Left hindlimb (tissue), 1 donor: ENCODE measurements around the gene OR52B6.
"Not testable (repeated sequence)": the region's sequence is repeated elsewhere in the genome, so short reads cannot be mapped to it uniquely, and the experiment has no call there.

Experiments
- DNase-seq: peaks from one replicate; pipeline ENCODE4 v3.0.0-alpha.2; 2018

OR52B6 gene, protein sequence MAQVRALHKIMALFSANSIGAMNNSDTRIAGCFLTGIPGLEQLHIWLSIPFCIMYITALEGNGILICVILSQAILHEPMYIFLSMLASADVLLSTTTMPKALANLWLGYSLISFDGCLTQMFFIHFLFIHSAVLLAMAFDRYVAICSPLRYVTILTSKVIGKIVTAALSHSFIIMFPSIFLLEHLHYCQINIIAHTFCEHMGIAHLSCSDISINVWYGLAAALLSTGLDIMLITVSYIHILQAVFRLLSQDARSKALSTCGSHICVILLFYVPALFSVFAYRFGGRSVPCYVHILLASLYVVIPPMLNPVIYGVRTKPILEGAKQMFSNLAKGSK

DNA sequence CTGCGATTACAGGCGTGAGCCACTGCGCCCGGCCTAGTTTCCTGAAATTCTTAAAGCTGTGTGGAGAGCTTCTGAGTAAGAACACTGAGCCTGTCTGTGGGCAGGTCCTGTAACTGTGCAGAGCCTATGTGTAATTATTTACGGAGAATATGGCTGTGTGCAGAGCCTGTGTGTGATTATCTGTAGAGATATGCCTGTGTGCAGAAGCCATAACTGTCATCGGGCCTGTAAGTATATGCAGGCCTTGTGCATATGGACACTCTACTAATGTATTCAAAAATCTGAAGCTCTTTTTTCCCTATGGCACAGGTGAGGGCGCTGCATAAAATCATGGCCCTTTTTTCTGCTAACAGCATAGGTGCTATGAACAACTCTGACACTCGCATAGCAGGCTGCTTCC lies at the start of gene OR52B6:
Gene OR52B6 (plus strand): TSS at position 301 of the 400 bp plus-strand sequence. CDS start 0 bp downstream, at position 301.
- DNase-seq: no peak

DNA sequence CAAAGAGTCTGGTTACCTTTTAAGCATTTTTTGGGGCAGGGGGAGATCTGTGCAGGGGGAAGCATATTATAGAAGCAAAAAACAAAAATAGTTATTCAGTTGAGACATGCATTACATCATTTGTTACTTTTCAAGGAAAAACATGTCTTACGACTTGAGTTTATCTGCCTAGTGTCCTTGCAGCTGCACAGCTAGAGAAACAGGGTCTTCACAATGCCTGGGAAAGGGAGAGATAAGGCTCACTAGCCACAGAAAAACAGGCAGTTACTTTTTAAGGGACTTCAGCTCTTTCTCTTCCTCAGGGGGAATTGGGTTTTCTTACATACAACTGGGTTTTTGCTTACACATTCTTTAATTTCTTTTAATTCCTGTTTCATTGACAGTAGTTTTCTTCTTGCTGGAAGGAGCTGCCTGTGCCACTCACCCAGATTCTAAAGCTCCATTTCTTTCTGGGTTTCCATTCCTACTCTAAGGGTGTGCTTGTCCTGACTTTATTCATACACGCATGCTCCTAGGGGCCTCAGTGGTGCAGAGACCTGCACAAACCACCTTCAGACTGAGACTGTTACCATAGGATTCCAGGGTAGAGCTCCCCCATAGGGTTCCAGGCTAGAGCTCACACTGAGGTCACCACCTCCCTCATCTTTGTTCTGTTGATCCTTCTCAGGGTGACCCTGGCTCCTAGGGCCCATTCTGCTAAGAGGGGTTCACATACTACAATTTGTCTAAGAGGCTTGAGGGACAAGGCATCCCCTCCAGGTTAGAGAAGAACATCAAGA lies 49.4 kb upstream of the OR52B6 start:
- DNase-seq: no peak

DNA sequence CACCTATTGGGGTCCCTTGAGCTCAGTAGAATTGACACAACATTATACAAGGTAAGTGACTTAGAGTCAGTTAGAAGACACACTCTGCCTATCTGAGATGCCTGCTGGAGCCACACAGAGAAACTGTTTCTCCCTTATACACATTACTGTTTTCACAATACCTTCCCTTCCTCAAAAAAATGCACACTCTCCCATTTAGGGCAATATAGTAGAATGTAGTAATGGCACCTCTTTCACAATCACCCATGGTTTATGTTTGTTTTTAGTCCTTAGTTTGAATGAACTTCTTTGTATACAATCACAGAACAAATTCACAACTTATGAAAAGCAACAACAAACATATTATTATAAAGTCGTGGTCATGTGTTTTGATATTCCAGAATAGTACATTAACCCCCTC lies 46.6 kb upstream of the OR52B6 start:
- no peak for DNase-seq

DNA sequence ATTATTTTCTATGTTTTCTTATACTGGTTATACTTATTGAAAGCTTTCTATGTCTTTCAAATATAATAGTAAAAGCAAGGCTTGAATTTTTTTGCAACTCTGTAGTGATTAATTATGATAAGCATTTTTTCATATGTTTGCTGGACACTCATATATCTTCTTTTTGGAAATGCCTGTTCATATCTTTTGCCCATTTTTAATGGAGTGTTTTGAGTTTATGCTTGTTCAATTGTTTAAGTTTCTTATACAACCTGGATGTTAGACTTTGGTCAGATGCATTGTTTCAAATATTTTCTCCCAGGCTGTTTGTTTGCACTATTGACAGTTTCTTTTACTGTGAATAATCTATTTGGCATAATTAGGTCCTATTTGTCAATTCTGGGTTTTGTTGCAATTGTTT lies 44.2 kb upstream of the OR52B6 start:
- DNase-seq: no peak

DNA sequence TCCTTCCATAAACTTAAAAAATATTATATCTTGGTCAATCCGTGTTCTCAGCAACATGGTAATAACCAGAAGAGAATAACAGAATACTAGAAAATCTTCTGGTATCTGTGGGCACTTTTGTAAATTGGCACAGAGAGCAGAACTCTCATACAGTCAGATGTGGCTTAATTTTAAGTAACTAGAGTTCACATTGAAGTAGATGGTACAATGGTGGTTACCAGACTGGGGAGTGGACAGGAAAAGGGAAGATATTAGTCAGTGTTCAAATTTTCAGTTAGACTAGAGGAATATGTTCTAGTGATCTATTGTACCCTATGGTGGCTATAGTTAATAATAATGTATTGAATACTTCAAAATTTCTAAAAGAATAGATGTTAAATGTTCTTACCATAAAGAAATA lies 39.2 kb upstream of the OR52B6 start:
- no peak for DNase-seq

DNA sequence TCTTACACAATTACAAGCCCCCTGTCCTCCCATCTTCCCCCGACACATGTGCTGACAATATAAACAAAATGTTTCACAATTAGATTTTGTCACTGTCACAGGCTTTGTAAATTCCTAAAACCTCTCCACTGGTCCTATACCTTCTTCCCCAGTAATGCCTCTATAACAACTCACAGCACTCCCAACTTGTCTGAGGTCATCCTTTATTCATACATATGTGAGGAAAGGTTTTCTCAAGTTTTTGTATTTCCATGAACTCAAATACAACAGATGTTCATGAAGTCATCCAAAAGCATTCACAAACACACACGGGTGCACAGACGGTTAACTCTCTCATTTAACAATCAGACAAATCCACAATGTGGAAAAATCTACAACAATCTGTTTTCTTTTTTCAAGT lies 34.2 kb upstream of the OR52B6 start:
- no peak for DNase-seq

DNA sequence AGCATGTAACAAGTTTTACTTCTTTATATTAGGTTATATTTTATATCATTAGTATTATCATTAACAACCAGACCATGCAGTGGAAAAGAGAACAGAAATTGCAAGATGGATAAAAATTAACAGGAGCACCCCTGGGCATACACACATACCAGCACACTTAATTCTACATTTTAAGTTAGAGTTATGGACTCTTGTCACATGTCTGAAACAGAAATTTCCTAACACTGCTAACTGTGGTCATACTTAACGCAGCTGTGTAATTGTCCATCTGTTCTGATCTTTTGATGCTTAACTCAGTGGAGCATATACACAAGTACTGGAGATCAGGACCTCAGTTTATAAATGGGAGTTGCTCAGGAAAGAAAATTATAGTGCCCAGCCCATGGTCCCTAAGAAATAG lies 32.7 kb upstream of the OR52B6 start:
- DNase-seq: no peak

DNA sequence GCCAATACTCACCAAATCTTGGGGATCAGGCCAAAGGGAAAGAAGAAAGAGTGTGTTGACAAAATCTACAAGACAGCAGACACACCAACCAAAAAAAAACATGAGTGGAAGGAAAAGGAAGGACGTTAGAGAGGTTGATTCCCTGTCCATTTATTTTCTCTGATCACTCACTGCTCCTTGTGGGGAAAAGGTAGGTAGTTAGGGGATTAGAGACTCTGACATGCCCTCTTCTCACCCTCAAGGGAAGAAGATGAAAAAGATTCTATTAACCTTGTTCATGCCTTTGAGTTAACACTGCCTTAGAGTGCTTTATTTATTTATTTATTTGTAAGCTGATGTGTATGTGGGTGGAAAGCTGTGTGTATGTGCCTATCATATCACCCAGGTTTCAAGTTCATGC lies 32.2 kb upstream of the OR52B6 start, which contains the start of gene OR52H1:
Gene OR52H1 (minus strand): TSS at position 101 of the 400 bp plus-strand sequence. CDS start 3,035 bp downstream, outside the sequence.
- DNase-seq: no peak

DNA sequence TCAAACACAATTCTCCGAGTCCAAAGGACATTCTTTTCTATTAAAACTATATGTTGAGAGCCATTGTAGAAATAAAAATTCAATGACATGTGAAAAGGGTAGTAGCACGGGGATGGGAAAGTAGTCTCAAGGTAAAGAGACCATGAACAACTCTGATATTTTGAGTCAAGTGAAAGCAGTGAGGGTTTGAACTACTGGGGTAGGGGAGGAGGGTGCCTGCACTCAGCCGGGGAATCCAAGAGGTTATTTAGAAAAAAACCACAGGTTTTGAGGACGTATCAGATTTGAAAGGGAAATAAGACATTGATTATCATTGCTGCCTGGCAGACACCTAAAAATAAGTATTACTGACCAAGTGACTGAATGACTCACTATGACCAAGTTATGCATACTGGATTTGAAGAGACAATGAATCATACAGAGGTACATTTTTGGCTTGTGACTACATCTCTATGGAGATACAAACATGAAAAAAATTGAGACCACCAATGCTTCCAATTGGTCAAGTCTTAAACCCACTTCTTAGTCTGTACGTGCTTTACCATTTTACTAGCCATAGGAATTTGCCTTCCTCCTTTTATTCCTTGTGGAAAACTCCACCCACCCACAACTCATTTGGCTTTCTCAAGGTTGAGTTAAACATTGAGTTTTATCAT lies 30.1 kb upstream of the OR52B6 start:
- DNase-seq: no peak

DNA sequence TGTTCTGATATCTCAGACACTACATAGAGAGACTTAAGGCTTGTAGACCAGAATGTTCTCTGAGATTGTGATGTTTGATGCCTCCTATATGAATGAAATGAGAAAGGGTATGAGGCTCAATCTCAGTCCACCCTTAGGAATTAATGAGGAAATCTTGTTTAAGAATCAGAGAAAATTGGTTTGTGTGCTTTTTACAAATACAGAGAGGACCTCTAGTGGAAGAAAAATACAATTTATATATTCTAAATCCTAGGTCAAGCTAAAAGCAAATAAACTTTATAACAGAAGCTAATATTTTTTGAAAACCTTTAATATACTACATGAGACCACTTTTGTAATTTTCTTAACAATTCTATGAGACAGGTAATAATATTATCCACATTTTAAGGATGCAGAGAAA lies 27.3 kb upstream of the OR52B6 start:
- DNase-seq: no peak

DNA sequence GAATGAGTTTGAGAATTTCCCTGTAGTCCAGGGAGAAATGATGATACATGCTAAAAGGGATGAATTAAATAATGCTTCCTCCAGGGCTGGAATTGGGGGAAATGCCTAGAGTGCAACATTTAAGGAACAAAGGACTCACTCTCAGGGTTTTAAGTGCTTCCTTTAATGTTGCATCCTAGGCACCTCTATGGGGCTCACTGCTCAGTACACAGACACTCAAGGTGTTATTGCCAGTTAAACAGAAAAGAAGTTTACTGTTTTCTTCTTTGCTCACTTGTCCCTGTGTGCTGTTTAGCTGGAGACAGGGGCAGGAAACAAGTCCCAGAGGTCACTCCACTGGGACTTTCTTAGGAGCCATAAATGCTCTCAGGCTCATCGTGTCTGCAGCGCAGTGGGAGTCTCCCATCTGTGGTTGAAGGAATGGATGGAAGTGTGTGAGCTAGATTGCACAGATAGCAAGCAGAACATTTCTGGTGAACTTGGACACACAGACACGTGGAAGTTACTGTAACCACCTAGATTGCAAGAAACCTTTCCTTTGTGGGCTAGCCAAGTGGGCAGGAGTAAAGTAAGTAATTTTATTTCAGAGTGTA lies 24.0 kb upstream of the OR52B6 start:
- DNase-seq: no peak

DNA sequence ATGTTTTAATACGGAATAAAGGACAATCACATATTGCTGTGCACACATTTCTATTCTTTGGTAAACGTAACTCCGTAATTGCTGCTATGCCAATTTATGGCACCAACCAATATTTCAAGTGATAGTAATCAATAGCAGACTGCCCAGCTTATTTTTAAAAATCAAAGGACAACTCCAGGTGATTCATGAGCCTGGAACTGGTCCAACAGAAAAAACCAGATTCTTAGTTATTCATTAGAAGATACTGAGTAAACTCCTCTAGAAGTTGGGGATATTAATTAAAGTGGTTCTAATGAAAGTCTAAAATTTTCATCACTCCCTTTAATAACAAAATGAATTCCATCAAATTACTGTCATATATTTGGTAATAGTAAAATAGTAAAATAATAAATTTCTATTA lies 22.9 kb upstream of the OR52B6 start:
- no peak for DNase-seq

DNA sequence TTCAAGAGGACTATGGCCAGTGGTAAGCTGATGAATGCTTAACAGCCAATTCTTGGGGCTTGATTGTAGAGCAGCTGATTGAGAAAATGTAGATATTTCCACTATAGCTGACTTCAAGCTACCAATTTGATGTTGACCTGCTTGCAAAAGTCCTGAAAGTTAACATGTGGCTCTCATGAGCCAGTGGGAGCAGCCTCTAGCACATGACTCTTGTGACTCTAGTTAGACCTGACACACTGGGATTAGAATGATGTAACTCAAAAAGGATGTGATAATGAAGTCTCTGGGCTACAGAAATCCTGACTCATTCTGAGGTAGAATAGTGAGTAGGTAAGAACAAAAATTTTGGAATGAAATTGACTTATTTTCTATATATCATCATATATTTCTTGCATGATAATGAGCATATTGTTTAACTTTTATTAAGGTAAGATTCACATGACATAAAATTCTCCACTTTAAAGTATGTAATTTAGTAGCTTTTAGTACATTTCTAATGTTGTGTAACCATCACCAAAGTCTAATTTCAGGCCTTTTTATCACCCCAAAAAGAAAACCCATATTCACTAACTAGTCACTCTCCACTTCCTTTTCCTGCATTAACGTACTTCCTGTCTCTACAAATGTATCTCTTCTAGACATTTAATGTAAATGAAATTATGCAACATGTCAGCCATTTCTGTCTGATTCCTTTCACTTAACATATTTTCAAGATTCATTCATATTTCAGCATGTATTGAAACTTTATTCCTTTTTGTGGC lies 16.2 kb upstream of the OR52B6 start:
- no peak for DNase-seq

DNA sequence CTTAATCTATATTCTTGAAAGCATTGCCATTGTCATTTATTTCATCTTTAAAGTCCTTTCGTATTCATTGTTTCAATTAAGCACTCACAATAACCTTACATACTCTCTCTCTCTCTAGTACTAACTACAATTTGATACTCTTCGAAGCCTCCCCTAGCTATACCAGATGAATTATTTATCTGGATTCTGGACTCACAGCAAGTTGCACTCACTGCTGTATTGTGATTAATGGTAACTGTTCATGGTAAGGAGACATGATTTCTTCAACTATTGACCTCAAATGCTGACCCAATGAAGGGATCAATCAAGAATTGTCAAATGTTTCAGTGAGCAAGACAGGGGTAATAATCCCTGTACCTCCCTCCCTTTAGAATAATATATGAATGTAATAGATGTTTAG lies 6.0 kb upstream of the OR52B6 start:
- no peak for DNase-seq

DNA sequence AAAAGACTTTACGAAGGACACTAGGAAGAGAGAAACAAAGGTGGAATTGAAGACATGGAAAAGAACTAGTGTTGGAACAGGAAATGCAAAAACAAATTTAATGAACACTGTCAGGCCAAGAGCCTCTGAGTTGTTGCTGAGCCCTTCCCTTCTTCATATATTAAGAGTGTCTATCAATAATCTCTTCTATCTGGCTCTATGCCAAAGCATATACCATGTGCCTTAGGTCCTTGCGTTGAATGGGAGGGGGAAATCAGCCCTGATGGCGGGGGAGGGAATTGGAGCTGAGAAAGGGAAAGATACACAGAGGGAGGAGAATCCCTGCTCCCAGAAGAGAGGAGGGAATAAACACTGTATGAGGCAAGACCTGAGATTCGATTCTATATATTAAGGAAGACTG lies 5.5 kb upstream of the OR52B6 start:
- DNase-seq: no peak

DNA sequence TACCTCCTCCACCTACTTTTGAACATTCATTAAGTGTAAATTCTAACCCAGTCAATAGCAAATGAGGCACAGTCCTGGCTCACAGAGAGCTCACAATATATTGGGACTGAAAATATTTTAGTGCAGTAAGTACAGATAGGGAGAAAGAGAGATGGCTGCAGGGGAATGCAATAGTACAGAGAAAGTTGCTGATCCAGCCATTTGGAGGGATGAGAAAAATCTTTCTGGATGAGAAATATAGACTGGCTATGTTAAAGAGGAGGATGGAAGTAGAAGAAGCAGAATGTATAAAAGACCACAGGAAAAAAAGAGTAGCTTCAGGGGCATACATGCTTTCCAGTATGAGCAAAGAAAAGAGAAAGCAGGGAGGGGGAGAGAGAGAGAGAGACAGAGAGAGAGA lies 3.6 kb upstream of the OR52B6 start:
- DNase-seq: no peak

DNA sequence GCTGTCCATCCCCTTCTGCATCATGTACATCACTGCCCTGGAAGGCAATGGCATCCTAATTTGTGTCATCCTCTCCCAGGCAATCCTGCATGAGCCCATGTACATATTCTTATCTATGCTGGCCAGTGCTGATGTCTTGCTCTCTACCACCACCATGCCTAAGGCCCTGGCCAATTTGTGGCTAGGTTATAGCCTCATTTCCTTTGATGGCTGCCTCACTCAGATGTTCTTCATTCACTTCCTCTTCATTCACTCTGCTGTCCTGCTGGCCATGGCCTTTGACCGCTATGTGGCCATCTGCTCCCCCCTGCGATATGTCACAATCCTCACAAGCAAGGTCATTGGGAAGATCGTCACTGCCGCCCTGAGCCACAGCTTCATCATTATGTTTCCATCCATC lies 337 bp downstream of the OR52B6 start:
- DNase-seq: no peak

DNA sequence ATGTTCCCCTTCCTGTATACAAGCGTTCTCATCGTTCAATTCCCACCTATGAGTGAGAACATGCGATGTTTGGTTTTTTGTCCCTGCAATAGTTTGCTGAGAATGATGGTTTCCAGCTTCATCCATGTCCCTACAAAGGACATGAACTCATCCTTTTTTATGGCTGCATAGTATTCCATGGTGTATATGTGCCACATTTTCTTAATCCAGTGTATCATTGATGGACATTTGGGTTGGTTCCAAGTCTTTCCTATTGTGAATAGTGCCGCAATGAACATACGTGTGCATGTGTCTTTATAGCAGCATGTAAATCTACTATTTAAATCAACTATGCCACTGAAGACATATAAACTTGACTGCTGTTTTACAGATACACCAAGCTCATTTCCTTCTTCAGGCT lies 3.8 kb downstream of the OR52B6 start:
- not testable (repeated sequence) for DNase-seq

DNA sequence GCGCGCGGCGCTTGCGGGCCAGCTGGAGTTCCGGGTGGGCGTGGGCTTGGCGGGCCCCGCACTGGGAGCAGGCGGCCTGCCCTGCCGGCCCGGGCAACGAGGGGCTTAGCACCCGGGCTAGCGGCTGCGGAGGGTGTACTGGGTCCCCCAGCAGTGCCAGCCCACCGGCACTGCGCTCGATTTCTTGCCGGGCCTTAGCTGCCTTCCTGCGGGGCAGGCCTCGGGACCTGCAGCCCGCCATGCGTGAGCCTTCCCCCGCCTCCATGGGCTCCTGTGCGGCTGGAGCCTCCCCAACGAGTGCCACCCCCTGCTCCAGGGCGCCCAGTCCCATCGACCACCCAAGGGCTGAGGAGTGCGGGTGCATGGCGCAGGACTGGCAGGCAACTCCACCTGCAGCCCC lies 9.2 kb downstream of the OR52B6 start:
- not testable (repeated sequence) for DNase-seq

DNA sequence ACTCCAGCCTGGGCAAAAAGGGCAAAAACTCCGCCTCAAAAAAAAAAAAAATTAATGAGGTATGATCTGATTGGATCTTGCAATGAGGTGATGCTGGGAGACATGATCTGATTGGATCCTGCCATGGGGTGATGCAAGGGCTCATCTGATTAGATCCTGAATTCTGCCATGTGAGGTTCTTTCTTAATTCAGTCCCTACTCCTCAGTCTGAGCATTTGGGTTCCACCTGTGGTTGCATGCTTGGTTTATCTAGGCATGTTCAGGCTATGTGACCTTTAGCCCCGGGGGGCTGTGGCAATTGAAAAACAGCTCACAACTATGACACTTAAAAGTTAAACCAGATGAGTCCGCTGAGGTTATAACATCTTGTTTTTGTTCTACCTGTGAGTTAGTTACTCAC lies 10.9 kb downstream of the OR52B6 start:
- no peak for DNase-seq

DNA sequence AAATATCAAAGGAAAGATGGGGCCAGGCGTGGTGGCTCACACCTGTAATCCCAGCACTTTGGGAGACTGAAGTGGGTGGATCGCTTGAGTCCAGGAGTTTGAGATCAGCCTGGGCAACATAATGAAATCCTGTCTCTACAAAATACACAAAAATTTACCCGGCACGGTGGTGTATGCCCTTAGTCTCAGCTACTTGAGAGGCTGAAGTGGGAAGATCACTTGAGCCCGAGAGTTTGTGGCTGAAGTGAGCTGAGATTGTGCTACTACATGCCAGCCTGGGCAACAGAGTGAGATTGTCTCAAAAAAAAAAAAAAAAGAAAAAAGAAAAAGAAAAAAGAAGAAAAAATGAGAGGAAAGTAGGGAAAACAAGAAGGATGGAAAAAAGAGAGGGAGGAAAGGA lies 11.9 kb downstream of the OR52B6 start:
- DNase-seq: no peak

DNA sequence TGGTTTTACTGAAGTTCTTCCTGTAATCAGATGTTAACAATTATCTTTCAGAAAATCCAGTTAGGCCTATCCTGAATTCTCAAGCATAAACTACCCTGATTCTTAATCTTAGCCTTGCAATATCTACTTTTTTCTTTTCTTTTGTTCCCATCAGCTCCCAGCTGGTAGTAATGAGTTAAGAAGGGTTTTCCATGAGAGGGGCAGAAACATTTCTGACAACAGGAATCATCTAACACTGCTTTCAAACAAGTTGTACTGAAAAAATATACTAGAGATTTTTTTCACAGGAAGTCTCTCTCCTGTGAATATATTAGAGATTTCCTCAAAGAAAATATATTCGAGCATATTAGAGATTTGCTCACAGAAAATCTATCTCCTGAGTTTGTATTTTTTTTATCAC lies 12.5 kb downstream of the OR52B6 start:
- DNase-seq: no peak
